Activated CD8-positive, alpha-beta memory T cell treated with anti-CD3 and anti-CD28 coated beads for 36 hours (primary cell): ENCODE results near the gene PEX11B. TPM values are rescaled to one million over a fixed set of nuclear protein-coding genes. Genes with fewer than 3 reads are reported as not detected.

Source experiments
- CTCF ChIA-PET: fragments of 350-600 bp; sonication (Branson Sonifier 250); formaldehyde crosslinking; loops from one replicate; lab custom pipeline; 2021; ENCODE audit warnings: antibody characterized with exemption; lab: Charles Lee
- POLR2A ChIA-PET: fragments of 350-600 bp; sonication (Branson Sonifier 250); formaldehyde crosslinking; loops from one replicate; lab custom pipeline; 2021; ENCODE audit warnings: antibody characterized with exemption; lab: Charles Lee
- total RNA-seq, 2 experiments: library from RNA; stranded (reverse); gene quantifications; one replicate each; pipeline ENCODE4 v1.2.3, GENCODE V29; 2021

PEX11B gene, protein sequence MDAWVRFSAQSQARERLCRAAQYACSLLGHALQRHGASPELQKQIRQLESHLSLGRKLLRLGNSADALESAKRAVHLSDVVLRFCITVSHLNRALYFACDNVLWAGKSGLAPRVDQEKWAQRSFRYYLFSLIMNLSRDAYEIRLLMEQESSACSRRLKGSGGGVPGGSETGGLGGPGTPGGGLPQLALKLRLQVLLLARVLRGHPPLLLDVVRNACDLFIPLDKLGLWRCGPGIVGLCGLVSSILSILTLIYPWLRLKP
- total RNA-seq, result 10 to 100 TPM; 33.6 to 34.0 TPM

DNA sequence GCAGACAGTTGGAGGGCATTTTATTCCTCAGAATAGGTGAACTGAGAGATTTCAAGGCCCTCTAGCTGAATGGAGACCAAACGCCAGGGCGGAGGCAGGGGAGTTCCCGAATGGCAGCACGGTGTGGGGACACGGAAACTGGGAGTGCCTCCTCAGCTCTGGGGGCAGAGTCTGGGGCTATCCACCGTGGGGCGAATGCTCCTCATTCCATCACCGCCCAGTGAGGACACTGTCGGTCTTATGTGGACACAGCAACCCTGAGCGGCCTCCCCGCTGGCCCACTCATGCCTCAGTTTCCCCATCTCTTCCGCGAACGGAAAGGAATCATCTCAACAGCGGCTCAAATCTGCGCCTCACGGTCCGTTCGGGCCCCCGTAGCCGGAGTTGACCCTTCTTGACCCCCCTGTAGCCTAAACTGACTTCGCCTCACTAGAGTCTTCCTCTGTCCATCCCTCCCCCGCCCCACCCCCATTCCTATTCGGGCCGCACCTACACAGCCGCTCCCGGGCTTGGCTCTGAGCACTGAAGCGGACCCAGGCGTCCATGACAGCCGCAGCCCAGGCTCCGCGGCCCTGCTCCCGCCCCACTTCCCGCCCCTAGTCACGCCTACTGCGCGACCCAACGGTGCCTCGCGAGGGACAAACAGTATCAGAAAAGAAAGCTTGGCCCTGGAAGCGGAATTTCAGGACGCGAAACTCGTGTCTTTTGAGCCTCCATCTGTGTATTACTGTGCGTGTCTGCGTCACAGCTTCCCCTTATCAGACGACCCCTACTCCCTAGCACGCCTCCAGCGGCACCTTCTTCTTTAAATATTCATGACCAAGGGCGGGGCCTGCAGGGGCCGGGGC lies at the start of gene PEX11B:
Gene PEX11B (minus strand): TSS at position 574 of the 848 bp plus-strand sequence. CDS start 29 bp downstream, at position 545.
- POLR2A ChIA-PET, result interaction anchor here (0.9 to 3.8 kb wide), 8 partner anchors 9 to 120 kb away, joined by 3 to 26 read pairs (median 5); partner anchors contain the start of genes ANKRD34A, LIX1L, NUDT17 and PIAS3
- CTCF ChIA-PET, result interaction anchor here (1.0 to 2.0 kb wide), 3 partner anchors 47 to 73 kb away, joined by 4 to 12 read pairs (median 4); partner anchors contain the start of gene NUDT17

DNA sequence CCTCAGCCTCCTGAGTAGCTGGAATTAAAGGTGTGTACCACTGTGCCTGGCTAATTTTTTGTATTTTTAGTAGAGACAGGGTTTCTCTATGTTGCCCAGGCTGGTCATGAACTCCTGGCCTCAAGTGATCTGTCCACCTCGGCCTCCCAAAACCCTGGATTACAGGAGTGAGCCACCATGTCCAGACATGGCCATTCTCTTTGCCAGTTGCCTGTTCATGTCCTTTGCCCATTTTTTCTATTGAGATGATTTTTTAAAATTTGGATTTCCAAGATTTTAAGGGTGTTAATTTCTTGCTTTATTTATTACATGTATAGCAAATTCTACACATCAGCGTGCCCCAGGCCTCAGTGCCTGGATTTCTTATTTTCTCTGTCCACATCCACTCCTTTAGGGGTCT lies 48.8 kb upstream of the PEX11B start:
- POLR2A ChIA-PET, result interaction anchor here (0.5 to 0.7 kb wide), 2 partner anchors 70 to 122 kb away, joined by 3 read pairs; partner anchors contain the start of gene NUDT17
- CTCF ChIA-PET, result interaction anchor here (1.3 to 7.0 kb wide), 2 partner anchors 11 to 65 kb away, joined by 3 to 47 read pairs; no protein-coding TSS in a partner anchor

DNA sequence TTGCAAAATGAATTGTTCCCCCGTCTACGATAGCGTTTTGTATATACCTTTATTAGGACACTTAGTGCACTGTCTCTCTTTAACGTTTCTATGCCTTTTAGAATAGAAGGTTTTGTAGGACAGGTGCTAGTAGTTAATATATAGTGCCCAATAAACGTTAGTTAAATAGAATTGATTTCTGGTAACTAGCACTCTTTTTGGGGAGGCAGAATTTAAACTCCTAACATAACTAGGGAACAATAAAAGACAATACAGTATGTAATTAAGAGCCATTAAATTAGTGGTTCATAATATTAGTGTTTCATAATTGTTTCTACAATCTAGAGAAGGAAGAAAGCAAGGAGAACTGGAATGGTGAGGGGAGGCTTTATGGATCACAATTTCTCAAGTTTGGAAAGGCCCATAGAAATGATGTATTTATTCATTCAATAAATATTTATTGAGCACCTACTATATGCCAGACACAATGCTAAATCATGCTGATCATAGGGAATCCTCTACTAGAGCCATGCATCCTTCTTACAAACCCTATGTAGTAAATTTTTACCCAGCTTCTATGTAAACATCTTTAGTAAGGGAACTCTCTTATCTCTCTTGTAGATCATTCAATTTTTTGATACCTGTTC lies 46.7 kb upstream of the PEX11B start:
- ChIA-PET POLR2A (interaction anchor here (0.6 to 2.8 kb wide), 9 partner anchors 15 to 87 kb away, joined by 3 to 33 read pairs (median 4); partner anchors contain the start of gene RBM8A), CTCF (interaction anchor here (1.2 to 7.0 kb wide), 5 partner anchors 13 to 47 kb away, joined by 3 to 47 read pairs (median 4); partner anchors contain the start of gene RBM8A)

DNA sequence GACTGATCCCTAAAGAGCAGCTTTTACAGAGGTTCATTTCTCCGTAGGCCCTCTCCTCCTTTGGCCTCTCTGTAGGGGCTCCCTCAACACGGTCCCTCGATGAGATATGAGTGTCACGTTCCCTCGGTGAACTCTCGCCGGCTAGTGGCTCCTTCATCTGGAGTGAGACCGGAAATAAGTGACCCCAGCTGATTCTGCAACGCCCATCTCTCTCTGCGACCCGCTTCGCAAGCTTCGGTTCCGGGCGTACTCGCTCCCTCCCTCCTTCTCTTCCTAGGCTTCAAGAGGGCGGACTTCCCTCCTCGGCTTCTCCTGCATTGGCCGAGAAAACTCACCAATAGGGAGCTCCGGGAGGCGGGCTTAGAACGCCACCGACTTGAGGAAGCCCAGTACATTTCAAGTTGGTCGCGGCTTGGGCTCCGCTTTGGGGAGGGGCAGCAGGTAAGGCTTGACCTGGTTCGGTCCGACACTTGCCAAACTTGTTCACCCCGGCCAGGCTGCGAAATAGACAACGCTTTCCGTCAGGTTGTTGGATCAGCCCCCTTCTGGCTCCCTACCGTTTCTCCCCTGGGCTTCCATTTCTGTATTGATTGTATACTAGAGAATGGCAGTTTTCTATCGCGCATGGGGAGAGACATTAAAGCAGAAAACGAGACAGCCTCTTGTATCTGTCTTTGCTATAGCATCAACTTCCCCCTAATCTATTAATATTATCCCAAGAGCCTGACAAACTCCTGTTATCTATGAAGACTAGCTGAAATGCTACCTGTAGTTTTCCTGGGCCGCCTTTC lies 46.0 kb upstream of the PEX11B start, which contains the start of the genes ANKRD34A and POLR3GL:
Gene ANKRD34A (minus strand): TSS at position 248 of the 791 bp plus-strand sequence. CDS start 2,816 bp downstream, outside the sequence.
Gene POLR3GL (plus strand): TSS at position 363 of the 791 bp plus-strand sequence. CDS start 10,176 bp downstream, outside the sequence.
- POLR2A ChIA-PET, result interaction anchor here (0.5 to 2.8 kb wide), 15 partner anchors 15 to 539 kb away, joined by 3 to 33 read pairs (median 4); partner anchors contain the start of genes NBPF20, PEX11B, PIAS3 and RBM8A
- CTCF ChIA-PET, result interaction anchor here (1.1 to 7.0 kb wide), 7 partner anchors 14 to 47 kb away, joined by 3 to 47 read pairs (median 3); partner anchors contain the start of gene RBM8A

DNA sequence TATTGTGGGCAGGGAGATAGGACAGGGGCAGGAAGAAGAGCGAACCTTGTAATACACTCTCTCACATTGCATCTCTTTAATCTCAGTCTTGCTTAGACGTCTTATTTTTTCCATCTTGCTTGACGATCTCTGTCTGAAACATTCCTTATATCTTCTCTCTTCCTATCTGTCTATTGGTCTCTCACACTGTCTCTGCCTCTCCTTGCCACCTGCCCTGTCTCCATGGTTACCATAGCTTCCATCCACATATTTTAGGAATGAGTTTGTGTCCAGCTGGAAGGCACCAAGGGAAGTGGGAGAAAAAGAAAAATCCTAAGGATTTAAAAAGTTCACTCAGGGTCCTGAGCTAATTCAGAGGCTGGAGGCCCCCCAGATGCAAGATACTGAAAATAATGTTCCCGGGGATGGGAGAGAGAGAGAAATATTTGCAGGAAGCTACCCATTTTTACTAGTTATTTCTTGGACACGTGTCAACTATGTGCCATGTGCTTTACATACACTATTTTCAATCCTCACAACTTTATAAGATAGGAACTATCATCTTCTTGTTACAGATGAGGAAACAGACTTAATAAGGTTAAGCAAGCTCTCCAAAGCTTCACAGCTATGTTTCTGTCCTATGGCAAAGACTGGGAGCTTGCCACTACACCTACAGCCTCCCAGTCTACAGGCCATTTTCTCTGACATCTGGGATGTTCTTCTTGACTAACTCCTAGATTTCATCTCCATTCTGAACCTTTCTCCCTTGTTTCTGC lies 44.9 kb upstream of the PEX11B start:
- CTCF ChIA-PET, result interaction anchor here (0.7 to 7.0 kb wide), 6 partner anchors 14 to 117 kb away, joined by 3 to 47 read pairs (median 4); partner anchors contain the start of genes NUDT17 and RBM8A
- POLR2A ChIA-PET, result interaction anchor here (0.9 to 2.8 kb wide), 10 partner anchors 15 to 104 kb away, joined by 3 to 33 read pairs (median 6); partner anchors contain the start of genes PEX11B, PIAS3 and RBM8A

DNA sequence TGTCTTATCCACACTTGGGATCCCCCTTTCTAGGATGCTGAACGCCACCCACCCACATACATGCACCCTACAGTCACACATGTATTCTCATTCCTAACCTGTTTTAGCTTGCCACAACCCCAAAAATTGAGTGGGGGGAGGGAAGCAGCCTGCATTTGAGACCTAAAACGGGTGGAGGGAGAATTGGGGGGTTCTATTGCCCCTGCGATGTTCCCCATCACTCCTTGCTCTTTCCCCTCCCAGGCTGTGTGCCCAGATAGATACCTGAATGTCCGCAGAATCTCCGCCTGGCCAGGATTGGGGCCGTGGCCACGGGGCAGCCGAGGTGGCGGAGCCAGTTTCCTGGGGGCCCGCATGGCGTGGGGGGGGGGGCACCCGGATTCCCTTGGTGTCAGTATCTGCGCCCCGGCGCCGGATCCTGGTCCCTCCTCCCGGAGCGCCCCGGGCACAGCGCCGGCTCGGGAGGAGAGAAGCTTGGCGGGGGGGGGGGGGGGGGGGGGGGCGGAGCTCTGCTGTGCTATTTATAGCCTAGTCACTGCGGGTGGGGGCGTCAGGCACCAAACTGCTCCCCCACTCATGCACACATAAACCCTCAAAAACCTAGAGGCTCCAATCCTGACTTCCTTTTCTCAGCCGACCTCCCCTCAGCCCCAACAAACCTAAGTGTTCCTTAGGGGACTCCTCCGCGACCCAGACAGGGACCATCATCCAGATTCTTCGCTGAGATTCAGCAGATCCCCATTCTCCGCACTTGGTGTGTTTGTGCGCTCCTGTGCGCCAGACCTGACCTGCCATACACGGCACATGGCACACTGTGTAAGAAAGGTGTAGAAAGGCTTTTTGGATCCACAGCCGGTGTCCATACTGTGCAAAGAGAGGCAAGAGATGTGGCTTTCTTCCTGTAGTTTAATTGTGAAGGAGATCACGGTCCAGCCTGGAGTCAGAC lies 43.9 kb upstream of the PEX11B start:
- POLR2A ChIA-PET, result interaction anchor here (0.7 to 2.8 kb wide), 11 partner anchors 16 to 117 kb away, joined by 3 to 33 read pairs (median 5); partner anchors contain the start of genes NUDT17, PIAS3, RBM8A and TXNIP
- CTCF ChIA-PET, result interaction anchor here (0.6 to 7.0 kb wide), 7 partner anchors 16 to 116 kb away, joined by 3 to 47 read pairs (median 4); partner anchors contain the start of genes NUDT17 and RBM8A

DNA sequence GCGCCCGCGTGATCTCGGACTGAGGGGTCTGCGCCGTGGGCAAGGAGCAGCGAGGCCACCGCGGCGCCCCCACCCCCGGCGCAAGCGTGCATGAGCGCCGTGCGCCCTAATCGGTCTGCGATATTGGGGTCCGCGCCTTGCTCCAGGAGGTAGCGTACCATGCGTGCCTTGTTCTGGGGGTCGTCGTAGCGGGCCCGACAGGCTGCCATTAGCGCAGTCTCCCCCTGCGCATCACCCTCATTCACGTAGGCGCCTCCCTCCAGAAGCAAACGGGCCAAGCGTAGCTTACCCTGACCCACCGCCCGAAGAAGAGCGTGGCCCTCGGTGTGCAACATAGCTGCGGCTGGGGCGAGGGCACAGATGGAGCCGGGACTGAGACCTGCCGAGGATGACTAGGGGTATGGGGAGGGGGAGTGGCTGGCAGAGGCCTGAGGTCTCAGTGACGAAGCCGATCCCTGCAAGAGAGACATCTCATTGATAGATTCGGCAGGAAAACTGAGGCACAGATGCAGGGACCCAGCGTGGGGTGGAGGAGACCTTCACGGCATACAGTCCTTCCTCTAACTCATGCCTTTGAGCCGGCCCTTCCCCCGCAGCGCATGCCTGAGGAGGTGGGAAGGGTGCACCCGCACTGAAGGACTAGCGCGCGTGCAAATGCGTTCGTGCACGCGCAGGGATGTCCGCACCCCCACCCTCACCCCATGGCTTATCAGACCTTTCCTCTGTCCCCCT lies 43.1 kb upstream of the PEX11B start:
- POLR2A ChIA-PET, result interaction anchor here (0.8 to 1.9 kb wide), 5 partner anchors 17 to 102 kb away, joined by 4 to 7 read pairs (median 5); partner anchors contain the start of genes PIAS3 and RBM8A
- CTCF ChIA-PET, result interaction anchor here (0.6 to 7.0 kb wide), 4 partner anchors 17 to 52 kb away, joined by 3 to 47 read pairs (median 6); partner anchors contain the start of gene RBM8A

DNA sequence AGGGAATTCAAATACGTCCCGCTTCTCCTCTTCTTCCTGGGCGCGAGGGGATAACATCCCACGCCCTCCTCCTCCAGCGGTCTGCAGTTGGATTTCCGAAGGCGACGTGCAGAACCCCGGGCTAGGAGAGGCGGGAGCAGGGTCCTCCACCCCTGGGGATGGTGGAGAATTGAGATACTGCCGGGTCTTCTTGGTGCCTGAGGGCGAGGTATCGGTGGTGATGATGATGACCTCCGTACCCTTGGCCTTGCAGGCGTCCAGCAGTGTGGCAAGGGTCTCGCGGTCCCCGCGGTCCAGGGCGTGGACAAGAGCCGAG lies 42.5 kb upstream of the PEX11B start:
- ChIA-PET CTCF (interaction anchor here (2.0 to 7.0 kb wide), 3 partner anchors 17 to 37 kb away, joined by 5 to 47 read pairs (median 8); partner anchors contain the start of gene RBM8A), POLR2A (interaction anchor here (0.6 to 1.0 kb wide), 2 partner anchors 90 to 102 kb away, joined by 6 to 9 read pairs; partner anchors contain the start of gene PIAS3)

DNA sequence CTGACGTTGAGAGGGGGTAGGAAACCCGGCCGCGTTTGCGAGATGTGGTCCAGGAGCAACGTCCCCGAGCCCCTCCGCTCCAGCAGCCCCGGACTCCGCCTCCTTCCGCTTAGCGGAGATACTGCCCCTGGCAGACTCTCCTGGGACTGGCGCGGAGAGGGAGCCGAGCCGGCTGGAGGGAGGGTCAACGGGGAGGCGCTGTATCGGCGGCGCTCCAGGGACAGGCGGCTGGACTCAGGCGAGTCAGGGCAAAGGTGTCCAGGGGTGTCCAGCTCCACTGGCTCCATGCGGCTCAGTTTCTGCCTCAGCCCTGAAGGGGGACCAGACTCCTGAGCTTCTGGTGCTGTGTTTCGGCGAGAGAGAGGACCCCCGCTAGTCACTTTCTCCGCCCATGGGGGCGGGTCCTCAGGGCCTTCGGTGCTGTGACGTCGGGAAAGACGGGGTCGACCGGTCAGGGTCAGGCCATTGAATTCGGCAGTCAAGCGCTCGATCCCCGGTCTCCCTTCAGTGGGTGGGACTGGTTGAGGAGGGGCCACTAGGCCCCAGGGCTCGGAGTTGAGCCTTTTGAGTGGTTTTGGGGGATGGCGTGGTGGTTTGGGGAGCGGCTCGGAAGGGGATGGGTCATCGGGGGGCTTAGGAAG lies 42.1 kb upstream of the PEX11B start:
- POLR2A ChIA-PET, result interaction anchor here (0.6 kb wide), 1 partner anchor 91 kb away, joined by 9 read pairs; no protein-coding TSS in a partner anchor
- CTCF ChIA-PET, result no interaction called here

DNA sequence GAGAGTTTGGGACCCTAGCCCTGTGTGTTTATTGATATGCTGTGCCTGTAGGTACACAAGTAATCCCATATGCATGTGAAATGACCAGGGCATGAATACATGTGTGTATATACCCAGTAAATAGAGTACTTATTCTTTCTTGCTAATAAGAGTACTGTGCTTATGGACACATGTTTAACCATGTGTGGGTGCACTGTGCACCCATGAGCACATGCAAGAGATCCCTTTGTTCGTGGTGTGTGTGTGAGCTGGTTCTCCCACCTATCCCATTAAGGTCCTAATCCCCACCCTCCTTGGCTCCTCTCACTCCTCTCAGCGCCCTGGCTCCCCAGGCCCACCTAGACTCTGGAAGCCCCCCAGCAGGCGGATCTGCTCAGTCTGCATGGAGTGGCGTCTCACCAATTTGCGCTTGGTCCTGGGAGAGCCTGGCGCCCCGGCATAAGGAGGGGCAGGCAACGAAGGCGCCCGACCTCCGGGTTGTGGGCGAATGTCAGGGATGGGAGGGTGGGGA lies 41.5 kb upstream of the PEX11B start:
- POLR2A ChIA-PET, result no interaction called here

DNA sequence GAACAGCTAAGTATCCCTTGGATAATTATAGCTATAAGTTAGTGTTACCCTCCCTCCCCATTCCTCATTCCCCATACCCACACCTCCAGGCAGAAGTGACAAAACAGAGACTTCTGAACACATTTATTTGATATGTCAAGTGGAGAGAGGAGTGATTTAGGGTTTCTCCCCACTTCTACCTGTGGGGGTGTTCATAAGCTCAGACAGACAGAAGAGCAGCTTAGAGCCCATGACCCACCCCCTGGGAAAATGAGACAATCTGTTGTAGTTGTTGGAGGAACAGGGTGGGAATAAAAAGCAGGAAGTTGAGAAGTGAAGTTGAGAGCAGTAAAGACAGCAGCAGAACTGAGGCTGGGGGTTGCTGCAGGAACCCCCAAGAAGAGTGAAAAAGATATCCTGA lies 40.8 kb upstream of the PEX11B start:
- CTCF ChIA-PET, result interaction anchor here (1.9 kb wide), 1 partner anchor 18 kb away, joined by 6 read pairs; no protein-coding TSS in a partner anchor
- POLR2A ChIA-PET, result interaction anchor here (1.2 to 1.7 kb wide), 4 partner anchors 32 to 40 kb away, joined by 3 to 4 read pairs (median 4); partner anchors contain the start of gene PEX11B

More for the DNA sequence above, 41.5 kb upstream of the PEX11B start:
- CTCF ChIA-PET, result no interaction called here

DNA sequence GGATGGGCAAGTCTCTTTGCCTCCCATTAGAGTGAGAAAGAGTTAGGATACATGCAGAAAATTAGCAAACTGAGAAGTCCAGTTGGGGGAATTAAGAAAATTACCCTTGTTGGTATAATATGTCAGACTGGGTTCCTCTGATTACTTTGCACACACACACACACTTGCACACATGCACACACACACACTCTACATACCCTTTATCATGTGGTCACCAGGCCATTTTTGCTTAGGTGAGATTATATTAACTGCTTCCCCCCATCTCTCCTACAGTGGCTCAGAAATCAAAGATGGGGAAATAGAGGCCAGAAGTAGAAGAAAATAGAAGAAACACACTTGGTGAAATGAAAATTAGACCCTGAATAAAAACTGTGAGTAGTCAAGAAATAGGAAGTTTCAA lies 40.2 kb upstream of the PEX11B start:
- POLR2A ChIA-PET, result interaction anchor here (1.2 to 2.5 kb wide), 5 partner anchors 31 to 40 kb away, joined by 3 to 34 read pairs (median 4); partner anchors contain the start of genes PEX11B and RBM8A
- CTCF ChIA-PET, result interaction anchor here (1.3 to 2.1 kb wide), 4 partner anchors 19 to 114 kb away, joined by 3 to 8 read pairs (median 6); partner anchors contain the start of genes NUDT17 and RBM8A
